Thoracic aorta (tissue), 2 donors: Measurements from ENCODE around the gene FAM167B. TPM values are rescaled to one million over a fixed set of nuclear protein-coding genes. Genes with fewer than 3 reads are reported as not detected.

Experiments
- ATAC-seq: fragments of 150-250 bp; one replicate; pipeline ENCODE4 v1.8.0; 2017; ENCODE audit warnings: low read depth; ENCODE audit not compliant: insufficient number of reproducible peaks, low FRiP score
- DNase-seq: peaks from one replicate; pipeline ENCODE4 v3.0.0-alpha.2; 2020; ENCODE audit warnings: low spot score
- H3K27ac ChIP-seq, 2 donors: fragments of 200-600 bp; sonication (generic); 1 replicate in 1 of 2; 2 replicates in 1 of 2; pipeline ENCODE4 v1.5.1; 2016; ENCODE audit warnings: mild to moderate bottlenecking in 2 of 2, moderate library complexity in 2 of 2
- H3K27me3 ChIP-seq: fragments of 200-600 bp; sonication (generic); replicated peaks from 2 replicates; pipeline ENCODE4 v1.6.0; 2016; ENCODE audit warnings: mild to moderate bottlenecking; ENCODE audit not compliant: insufficient read depth
- H3K36me3 ChIP-seq: fragments of 200-600 bp; sonication (generic); one replicate; pipeline ENCODE4 v1.5.1; 2016
- H3K4me1 ChIP-seq, 2 donors: fragments of 200-600 bp; sonication (generic); 1 replicate in 1 of 2; 2 replicates in 1 of 2; pipeline versions ENCODE4 v1.5.1 to v1.6.0; 2016; ENCODE audit warnings: low read depth in 2 of 2, mild to moderate bottlenecking in 1 of 2; ENCODE audit not compliant: control insufficient read depth in 1 of 2
- H3K4me3 ChIP-seq: fragments of 200-600 bp; sonication (generic); 2 replicates; pipeline ENCODE4 v1.5.1; 2016; ENCODE audit warnings: mild to moderate bottlenecking
- H3K9me3 ChIP-seq: fragments of 200-600 bp; sonication (generic); 2 replicates; pipeline ENCODE4 v1.5.1; 2016
- total RNA-seq, 2 donors: library from RNA; depleted of rRNA; stranded (reverse); fragments of >200 nt; gene quantifications; one replicate each; pipeline versions ENCODE4 v1.1.0 to v1.2.3, GENCODE V29; 2016
- TF ChIP-seq, protein P1 (sequence below): fragments of 200-600 bp; sonication (generic); IDR thresholded peaks from one replicate; pipeline ENCODE4 v1.5.1; 2019; ENCODE audit warnings: antibody characterized with exemption

FAM167B gene
- total RNA-seq, 2 donors from 2014 or later: 0.78 to 6.1 TPM

DNA sequence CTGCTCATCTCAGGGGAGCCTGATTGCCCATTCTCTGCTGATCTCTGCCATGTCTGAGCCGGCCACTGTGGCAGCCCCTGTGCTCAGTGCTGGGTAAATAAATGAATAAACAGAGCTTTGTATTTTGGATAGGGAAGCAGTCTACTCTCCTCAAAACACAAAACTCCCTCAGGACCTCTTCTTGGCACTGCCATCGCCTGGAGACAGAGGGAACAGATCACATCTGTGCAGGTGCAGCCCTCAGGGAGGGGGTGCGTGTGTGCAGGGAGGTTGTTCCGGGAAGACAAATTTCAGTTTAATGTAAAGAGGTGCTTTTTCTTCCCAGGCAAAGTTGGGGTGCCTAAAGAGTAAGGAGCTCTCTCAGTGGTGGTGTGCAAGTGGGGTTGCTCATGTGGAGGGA lies 7.7 kb upstream of the FAM167B start:
- DNase-seq: no peak
- Histone ChIP-seq H3K27me3 (no peaks in the 10 kb centered on the region), H3K36me3 (no peaks in the 10 kb centered on the region), H3K27ac (peak overlapping the region in 1 of 2 donors; percentile 75), H3K9me3 (no peaks in the 10 kb centered on the region), H3K4me3 (no peak overlapping the region), H3K4me1 (peaks cover 5 to 13% of the 10 kb centered on the region in 2 donors)
- TF ChIP-seq, protein P1, sequence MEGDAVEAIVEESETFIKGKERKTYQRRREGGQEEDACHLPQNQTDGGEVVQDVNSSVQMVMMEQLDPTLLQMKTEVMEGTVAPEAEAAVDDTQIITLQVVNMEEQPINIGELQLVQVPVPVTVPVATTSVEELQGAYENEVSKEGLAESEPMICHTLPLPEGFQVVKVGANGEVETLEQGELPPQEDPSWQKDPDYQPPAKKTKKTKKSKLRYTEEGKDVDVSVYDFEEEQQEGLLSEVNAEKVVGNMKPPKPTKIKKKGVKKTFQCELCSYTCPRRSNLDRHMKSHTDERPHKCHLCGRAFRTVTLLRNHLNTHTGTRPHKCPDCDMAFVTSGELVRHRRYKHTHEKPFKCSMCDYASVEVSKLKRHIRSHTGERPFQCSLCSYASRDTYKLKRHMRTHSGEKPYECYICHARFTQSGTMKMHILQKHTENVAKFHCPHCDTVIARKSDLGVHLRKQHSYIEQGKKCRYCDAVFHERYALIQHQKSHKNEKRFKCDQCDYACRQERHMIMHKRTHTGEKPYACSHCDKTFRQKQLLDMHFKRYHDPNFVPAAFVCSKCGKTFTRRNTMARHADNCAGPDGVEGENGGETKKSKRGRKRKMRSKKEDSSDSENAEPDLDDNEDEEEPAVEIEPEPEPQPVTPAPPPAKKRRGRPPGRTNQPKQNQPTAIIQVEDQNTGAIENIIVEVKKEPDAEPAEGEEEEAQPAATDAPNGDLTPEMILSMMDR: no peak
- ATAC-seq: no peak

DNA sequence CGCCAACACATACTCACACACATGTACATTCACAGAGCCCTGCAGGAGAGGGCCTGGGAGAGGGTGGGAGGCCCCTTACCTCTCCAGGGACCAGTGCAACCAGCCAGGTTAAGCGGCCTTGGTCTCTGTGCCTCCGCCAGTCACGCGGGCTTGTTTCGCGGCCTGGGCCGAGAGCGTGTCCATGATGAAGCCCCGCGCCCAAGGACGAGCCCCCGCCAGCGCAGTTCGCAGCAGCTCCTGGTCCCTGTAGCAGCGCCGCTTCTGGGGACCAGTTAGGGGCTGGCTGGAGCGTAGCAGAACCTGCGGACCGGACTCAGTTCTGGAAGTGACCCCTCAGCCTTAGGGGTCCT lies 7.3 kb upstream of the FAM167B start:
- TF ChIP-seq, protein P1: no peak
- DNase-seq (no peak), ATAC-seq (no peak)
- Histone ChIP-seq H3K9me3 (no peaks in the 10 kb centered on the region), H3K36me3 (no peaks in the 10 kb centered on the region), H3K27ac (peak overlapping the region; percentile 75 to 84), H3K4me1 (peaks cover 5 to 13% of the 10 kb centered on the region in 2 donors), H3K4me3 (peak overlapping the region; percentile 85), H3K27me3 (no peaks in the 10 kb centered on the region)

DNA sequence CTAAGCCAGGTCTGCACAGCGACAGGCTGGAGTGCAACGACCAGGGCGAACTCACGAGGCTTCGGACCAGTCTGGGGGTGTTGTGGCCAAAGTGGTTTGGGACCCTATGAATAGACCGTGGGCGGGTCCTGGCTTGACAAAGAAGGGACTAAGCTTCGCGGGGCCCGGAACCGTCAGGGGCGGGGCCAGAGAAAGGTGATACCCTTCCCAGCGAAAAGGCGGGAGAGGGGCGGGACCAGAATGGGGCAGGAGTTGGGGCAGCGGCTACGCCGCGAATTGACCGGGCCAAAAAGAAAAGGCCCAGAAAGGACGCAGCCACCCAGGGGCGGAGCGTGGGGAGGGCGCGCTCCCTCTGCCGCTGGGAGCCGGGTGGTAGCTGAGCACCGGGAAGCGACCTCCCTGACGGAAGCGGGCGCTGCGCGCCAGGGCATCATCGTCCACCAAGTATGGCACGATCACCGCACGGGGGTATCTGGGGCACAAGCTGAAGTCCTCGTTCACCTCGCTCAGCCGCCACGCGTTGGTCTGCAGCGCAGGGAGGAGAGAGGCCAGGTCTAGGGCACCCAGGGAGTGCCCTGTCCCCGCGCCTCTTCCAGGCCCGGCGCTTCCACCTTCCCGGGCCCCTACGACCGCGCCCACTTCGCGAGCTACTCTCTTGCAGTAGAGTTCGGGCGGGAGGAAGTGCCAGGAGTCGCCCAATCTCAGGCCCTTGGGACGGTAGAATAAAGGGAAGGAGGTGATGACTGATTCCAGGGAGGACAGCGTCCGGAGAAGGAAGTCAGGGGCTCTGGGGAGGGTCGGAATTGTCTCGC lies 6.7 kb upstream of the FAM167B start:
- Histone ChIP-seq H3K9me3 (no peaks in the 10 kb centered on the region), H3K36me3 (no peaks in the 10 kb centered on the region), H3K27me3 (no peaks in the 10 kb centered on the region), H3K27ac (peak overlapping the region; percentile 75 to 84), H3K4me3 (peak overlapping the region; percentile 85), H3K4me1 (peaks cover 5 to 13% of the 10 kb centered on the region in 2 donors)
- peak; percentile 13 for DNase-seq
- TF ChIP-seq, protein P1: peak; percentile 30
- ATAC-seq: no peak

- TF ChIP-seq, protein P1: no peak
- H3K27me3 ChIP-seq: no peaks in the 10 kb centered on the region
- ATAC-seq: peak; percentile 40
- peaks cover 5 to 13% of the 10 kb centered on the region in 2 donors for H3K4me1 ChIP-seq
- peak; percentile 22 for DNase-seq
- peak overlapping the region; percentile 85 for H3K4me3 ChIP-seq
- peak overlapping the region; percentile 75 to 84 for H3K27ac ChIP-seq
- no peaks in the 10 kb centered on the region for H3K9me3 ChIP-seq
- H3K36me3 ChIP-seq: no peaks in the 10 kb centered on the region
Measured at GRCh38 chr1:32241001-32241763, 5.8 kb upstream of the FAM167B start.

GRCh38 chr1:32242341-32242851 lies 4.6 kb upstream of the FAM167B start:
- Histone ChIP-seq H3K4me3 (no peak overlapping the region), H3K27ac (peak overlapping the region in 1 of 2 donors; percentile 84), H3K4me1 (peaks cover 5 to 19% of the 10 kb centered on the region in 2 donors), H3K27me3 (no peaks in the 10 kb centered on the region), H3K9me3 (no peaks in the 10 kb centered on the region), H3K36me3 (no peaks in the 10 kb centered on the region)
- TF ChIP-seq, protein P1: no peak
- DNase-seq: no peak
- ATAC-seq: no peak
